ENCODE measurements around the gene ZNHIT2. TPM values are rescaled to one million over a fixed set of nuclear protein-coding genes. Genes with fewer than 3 reads are reported as not detected.

The ZNHIT2 gene
- total and polyA plus RNA-seq, 2 of the 8 experiments (the other 6 are each of a cell fraction or from before 2014, with no cell fraction given) = 13.0 to 16.1 TPM

DNA sequence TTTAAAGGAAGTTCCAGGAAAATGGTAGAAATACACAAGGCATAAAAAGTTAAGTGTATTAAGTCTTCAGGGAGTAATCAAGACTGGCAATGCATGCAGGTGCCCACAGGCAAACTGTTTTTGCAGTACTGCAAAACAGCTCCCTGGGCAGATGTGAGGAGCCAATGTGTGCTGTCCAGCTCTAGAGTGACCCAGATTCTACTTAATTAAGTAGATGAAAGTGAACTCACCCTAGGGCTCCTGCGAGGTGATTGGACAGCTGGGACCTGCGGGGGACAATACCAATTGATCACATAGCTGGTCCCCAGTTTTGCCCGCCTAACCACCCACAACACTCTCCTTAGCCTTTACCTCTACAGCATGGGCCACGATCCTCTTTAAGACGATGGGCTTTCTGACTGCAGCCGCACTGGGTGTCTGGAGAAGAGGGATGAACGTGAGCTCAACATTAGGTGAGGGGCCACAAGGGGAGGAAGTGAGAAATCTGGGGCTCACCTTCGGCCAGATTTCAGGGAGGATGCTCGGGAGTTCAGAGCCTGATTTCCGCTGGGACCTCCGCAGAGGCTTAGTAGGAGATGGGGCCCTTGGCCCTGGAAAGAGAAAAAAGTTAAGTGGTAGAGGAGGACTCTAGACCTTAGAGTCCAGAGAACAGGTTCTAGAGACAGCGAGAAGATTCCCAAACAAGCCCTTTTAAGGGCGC lies 34.2 kb downstream of the ZNHIT2 start (continued):
- TF ChIP-seq CEBPB (IDR thresholded peaks at IDR 0.05; ENCODE audit: low read depth, low read length) = no peak
- no peak for TF ChIP-seq RFX5 (IDR thresholded peaks at IDR 0.05; ENCODE audit: borderline replicate concordance, low read depth, low read length)
- TF ChIP-seq KDM5A (IDR thresholded peaks at IDR 0.05; ENCODE audit: low read length) = no peak
- TF ChIP-seq NRF1 (IDR thresholded peaks at IDR 0.05; ENCODE audit: low read depth, low read length) = no peak
- TF ChIP-seq, protein P1, sequence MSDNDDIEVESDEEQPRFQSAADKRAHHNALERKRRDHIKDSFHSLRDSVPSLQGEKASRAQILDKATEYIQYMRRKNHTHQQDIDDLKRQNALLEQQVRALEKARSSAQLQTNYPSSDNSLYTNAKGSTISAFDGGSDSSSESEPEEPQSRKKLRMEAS (IDR thresholded peaks at IDR 0.05) = no peak
- TF ChIP-seq HDAC6 (IDR thresholded peaks at IDR 0.05; ENCODE audit: low read depth, low read length) = no peak
- no peak for TF ChIP-seq SP1 (IDR thresholded peaks at IDR 0.05; ENCODE audit: low read depth, low read length)
- no peak for TF ChIP-seq TCF12 (IDR thresholded peaks at IDR 0.05; ENCODE audit: low read depth, low read length)
- no peak for TF ChIP-seq ZNF274 (IDR thresholded peaks at IDR 0.05; ENCODE audit: borderline replicate concordance, extremely low read depth, low read length)
